ENCODE results near the gene NFYC.

NFYC gene

DNA sequence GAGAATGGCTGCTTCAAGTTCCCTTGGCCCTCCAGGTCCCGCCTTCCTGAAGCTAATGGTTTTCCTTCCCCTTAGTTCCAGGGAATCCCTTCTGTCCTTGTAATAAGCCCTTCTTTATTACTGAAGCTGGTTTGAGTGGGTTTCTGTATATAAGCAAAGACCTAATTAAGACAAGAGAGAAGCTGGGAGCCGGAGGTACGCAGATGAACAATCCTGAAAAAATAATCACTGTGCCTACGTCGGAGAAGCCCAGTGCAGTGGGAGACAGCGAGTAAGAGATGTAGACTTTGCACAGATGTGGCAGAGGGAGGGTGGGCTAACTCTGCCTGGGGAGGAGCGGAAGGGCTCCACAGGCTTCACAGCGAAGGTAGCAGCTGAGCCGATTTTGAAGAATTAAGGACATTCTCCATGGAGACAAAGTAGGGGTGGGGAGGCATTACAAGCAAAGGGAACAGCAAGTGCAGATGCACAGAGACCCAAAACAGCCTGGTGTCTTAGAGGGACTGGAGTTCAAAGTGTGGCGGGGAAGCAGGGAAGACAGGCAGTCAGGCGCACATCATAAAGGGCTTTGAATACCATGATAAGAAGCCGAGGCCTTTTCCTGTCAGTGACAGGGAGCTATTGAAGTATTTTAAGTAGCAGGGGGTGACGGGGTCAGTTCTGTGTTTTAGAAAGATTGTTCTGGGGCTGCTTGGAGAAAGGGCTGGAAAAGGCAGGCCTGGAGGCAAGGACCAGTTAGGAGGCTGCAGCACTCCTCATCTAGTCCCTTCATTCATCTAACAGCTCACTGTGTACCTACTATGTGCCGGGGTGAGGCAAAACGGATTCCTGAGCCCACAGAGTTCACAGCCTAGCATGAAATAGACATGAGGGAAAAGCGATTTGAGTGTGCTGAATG, 32.5 kb upstream of the NFYC start:
- H3K27me3 ChIP-seq (ENCODE audit: low read depth): no peaks in the 10 kb centered on the region
- H3K36me3 ChIP-seq (replicated peaks): no peaks in the 10 kb centered on the region
- DNase-seq (ENCODE audit: low spot score in 2 of 2): no peak
- no peaks in the 10 kb centered on the region for H3K9me3 ChIP-seq
- no peaks in the 10 kb centered on the region for H3K4me1 ChIP-seq
- H3K4me3 ChIP-seq: no peak overlapping the region
- in situ Hi-C loops (cut with MboI; ENCODE audit: low sequenced_read_pairs): no loop called here

DNA sequence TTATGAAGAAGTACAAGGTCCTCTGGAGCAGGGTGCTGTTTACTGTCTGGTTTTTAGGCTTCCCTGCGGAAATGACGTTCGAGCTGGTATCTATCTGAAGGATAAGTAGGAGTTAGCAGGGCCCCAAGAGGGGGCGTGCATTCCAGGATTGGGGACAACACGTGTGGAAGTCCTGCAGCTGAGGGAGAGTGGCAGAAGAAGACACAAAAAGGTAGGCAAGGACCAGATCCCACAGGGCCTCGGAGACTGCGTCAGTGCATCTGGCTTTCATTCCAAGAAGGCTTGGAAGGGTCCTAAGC, 31.9 kb upstream of the NFYC start:
- no peak for DNase-seq (ENCODE audit: low spot score in 2 of 2)
- H3K27me3 ChIP-seq (ENCODE audit: low read depth): no peaks in the 10 kb centered on the region
- in situ Hi-C loops (cut with MboI; ENCODE audit: low sequenced_read_pairs): no loop called here
- H3K36me3 ChIP-seq (replicated peaks): no peaks in the 10 kb centered on the region
- H3K4me3 ChIP-seq: no peak overlapping the region
- no peaks in the 10 kb centered on the region for H3K9me3 ChIP-seq
- H3K4me1 ChIP-seq: no peaks in the 10 kb centered on the region

DNA sequence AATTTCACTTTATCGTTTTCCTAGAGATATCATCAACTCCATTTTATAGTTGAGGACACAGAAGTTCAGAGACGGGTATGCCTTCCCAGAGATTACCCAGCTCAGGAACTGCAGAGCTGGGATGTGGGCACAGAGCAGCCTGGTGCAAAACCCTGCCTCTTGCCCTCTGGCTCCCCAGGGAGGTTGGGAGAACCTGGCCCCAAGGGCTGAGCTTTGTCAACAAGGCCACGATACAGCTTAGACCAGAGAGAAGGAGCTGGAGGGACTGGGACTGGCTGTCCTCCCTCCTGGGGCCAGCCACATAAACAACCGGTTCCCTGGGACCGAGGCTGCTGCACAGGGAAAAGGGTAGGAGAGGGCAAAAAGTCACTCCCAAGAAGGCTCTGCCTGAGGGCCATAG, 29.8 kb upstream of the NFYC start:
- Histone ChIP-seq H3K27me3 (ENCODE audit: low read depth) (no peaks in the 10 kb centered on the region), H3K4me1 (peaks cover 3% of the 10 kb centered on the region; the same call in 1 of the 2 replicates), H3K4me3 (no peak overlapping the region), H3K9me3 (no peaks in the 10 kb centered on the region), H3K36me3 (replicated peaks) (no peaks in the 10 kb centered on the region)
- in situ Hi-C loops (cut with MboI; ENCODE audit: low sequenced_read_pairs): no loop called here
- DNase-seq (ENCODE audit: low spot score in 2 of 2): no peak

DNA sequence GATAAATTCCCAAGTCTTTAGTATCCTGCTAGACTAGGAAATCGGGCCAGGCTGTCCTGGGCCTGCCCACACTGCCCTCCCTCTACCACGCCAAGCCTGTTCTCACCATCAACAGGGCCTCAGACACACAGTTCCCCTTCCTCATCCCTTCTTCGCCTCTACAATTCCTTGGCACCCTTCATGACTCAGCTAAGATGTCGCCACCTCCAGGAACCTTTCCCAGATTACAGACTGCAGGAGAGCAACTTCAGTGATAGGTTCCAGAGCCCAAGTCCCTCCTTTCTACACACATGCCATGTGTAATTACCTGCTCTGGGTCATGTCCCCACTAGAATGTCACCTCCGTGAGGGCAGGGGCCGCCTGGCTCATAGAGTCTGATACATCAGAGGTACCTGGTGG, 29.4 kb upstream of the NFYC start:
- Histone ChIP-seq H3K9me3 (no peaks in the 10 kb centered on the region), H3K27me3 (ENCODE audit: low read depth) (no peaks in the 10 kb centered on the region), H3K4me1 (peaks cover 3% of the 10 kb centered on the region; the same call in 1 of the 2 replicates), H3K4me3 (no peak overlapping the region), H3K36me3 (replicated peaks) (no peaks in the 10 kb centered on the region)
- in situ Hi-C loops (cut with MboI; ENCODE audit: low sequenced_read_pairs): no loop called here
- DNase-seq (ENCODE audit: low spot score in 2 of 2): no peak

DNA sequence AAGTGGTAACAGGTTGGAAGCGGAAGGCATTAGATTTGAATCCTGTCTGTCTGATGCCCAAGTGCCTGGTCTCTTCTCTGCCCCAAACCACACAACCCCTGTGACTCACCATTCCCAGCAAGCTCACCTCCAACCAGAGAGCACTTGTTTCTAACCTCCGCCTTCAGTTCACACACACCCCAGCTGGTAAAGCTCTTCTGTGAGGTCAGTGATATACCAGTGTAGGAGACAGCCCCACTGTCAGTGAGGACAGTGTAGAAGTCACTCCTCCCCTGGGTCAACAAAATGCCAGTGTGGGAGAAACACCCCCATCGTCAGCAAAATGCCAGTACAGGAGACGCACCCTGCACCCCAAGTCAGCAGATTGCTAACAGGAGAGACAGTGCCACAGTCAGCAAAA, 28.6 kb upstream of the NFYC start:
- no peak overlapping the region for H3K4me3 ChIP-seq

DNA sequence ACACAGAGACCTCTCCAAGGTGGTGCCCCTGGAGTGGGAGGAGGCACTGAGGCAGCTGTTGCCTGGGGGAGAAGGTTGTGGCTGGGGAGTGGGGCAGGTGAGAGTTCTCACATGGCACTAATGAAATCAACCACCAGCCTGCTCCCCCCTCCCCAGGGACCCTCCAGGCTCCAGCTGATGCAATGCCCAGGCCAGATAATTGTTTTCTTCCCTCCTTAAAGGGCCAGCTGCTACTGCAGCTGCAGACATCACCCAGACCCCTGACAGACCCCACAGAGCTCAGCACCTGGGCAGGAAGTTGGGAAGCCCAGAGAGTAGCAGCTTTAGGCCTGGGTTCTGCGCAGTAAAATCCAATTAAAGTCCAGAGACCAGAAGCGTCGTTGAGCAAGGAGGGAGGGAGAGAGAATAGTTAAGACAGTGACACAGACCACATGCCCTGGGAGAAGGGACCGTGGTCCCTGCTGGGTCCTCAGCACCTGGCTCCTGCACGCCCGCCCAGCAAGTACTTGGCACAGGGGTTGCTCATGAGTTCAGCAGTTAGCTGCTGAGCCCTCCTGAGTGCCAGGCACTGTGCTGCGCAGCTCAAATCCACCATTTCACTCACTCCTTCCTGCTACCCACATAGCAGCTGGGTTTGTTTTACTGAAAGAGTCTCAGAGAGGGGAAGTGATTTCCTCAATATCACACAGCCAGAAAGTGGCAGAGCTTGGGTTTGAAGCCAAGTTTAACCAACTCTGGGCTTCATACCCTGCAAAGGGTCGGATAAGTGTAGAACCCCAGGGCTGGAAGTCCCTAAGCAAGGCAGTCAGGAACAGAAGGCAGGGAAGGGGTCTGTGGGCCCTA, 28.0 kb upstream of the NFYC start:
- no peak for DNase-seq (ENCODE audit: low spot score in 2 of 2)

More for the DNA sequence above, 28.6 kb upstream of the NFYC start:
- in situ Hi-C loops (cut with MboI; ENCODE audit: low sequenced_read_pairs): no loop called here
- no peak for DNase-seq (ENCODE audit: low spot score in 2 of 2)
- no peaks in the 10 kb centered on the region for H3K9me3 ChIP-seq
- H3K36me3 ChIP-seq (replicated peaks): no peaks in the 10 kb centered on the region
- peaks cover 3% of the 10 kb centered on the region; the same call in 1 of the 2 replicates for H3K4me1 ChIP-seq
- no peaks in the 10 kb centered on the region for H3K27me3 ChIP-seq (ENCODE audit: low read depth)

DNA sequence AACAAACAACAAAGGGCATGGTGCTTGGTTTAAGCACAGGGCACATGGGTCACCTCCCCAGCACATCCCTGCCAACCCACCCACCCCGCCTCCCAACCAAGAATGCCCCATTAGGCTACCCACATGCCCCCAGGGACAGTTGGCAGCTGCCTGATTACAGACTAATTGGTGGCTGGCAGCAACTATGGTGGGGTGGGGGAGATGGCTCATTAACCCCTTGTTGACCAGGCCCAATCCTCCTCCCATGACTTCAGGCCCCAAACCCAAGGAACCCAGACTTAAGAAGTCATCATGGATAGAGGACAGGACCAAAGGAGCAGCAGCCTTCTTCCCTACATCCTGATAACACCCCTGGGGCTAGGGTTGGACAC, 27.4 kb upstream of the NFYC start:
- Histone ChIP-seq H3K36me3 (replicated peaks) (no peaks in the 10 kb centered on the region), H3K4me1 (peaks cover 6% of the 10 kb centered on the region), H3K4me3 (no peak overlapping the region), H3K27me3 (ENCODE audit: low read depth) (no peaks in the 10 kb centered on the region), H3K9me3 (no peaks in the 10 kb centered on the region)
- no peak for DNase-seq (ENCODE audit: low spot score in 2 of 2)
- in situ Hi-C loops (cut with MboI; ENCODE audit: low sequenced_read_pairs): no loop called here

More for the DNA sequence above, 28.0 kb upstream of the NFYC start:
- Histone ChIP-seq H3K4me3 (no peak overlapping the region), H3K27me3 (ENCODE audit: low read depth) (no peaks in the 10 kb centered on the region), H3K36me3 (replicated peaks) (no peaks in the 10 kb centered on the region), H3K9me3 (no peaks in the 10 kb centered on the region), H3K4me1 (peaks cover 4% of the 10 kb centered on the region; the same call in 1 of the 2 replicates)
- in situ Hi-C loops (cut with MboI; ENCODE audit: low sequenced_read_pairs): no loop called here

DNA sequence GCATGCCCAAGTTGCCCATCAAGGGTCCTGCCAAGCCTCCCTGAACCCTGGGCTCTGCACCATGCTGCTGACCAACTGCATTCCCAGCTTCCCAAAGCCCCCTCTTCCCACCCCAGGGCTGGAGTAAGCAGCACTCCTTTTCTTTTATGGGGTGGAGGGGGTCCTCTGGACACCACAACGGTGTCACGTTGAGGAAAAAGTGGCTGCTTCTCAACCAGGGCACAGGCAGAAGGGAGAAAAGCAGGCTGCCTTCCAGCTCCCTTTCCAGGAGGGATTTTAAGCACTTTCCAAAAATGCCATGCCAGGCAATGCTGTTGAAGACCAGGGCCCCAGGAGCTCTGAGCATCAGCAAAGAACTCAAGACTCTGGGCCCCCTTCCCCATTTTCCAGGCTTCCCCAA, 26.7 kb upstream of the NFYC start:
- Histone ChIP-seq H3K27me3 (ENCODE audit: low read depth) (peaks cover 2% of the 10 kb centered on the region; the same call in 1 of the 2 replicates), H3K9me3 (no peaks in the 10 kb centered on the region), H3K36me3 (replicated peaks) (no peaks in the 10 kb centered on the region), H3K4me3 (peak overlapping the region; percentile 39), H3K4me1 (peaks cover 6% of the 10 kb centered on the region)
- DNase-seq (ENCODE audit: low spot score in 2 of 2): no peak
- in situ Hi-C loops (cut with MboI; ENCODE audit: low sequenced_read_pairs): no loop called here

DNA sequence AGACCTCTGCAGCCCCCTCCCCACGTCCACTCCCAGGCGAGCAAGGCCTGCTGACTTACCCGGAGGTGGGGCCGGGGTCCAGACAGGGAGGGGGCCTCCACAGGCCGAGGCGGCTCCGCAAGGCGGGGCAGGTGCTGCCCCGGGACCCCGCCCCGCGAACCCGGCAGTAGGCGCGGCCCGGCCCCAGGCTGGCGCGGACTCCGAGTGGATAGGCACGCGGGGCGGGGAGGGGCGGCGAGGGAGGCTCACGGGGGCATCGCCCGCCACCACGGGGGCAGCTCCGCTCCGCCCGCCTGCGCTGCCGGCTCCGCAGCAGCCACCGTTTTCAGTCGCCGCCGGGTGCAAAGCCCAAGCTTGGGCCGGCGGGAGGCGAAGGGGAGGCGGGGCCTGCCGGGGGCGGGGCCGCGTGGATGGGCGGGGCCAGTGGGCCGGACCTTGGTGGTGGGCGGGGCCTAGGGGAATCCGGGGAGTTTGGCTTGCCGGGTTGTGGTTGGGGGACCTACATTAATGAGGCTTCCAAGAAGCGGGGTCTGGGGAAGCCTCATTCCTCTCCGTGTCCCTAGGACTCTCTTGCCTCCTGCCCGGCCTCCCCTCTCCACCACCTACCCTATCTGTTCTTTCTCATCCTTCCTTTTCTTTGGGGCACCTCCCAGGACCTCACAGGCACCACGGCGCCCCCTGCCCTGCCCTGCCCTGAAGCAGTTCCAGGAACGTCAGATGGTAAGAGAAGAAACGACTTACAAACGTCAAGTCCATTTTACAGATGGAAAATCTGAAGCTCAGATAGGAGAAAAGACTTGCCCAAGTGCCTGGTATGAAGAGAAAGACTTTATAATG, 26.0 kb upstream of the NFYC start, which contains the start of gene RIMS3:
TSS of gene RIMS3 (minus strand) at position 348 of the 837 bp plus-strand sequence. CDS start 23,757 bp downstream, outside the sequence.
- Histone ChIP-seq H3K27me3 (ENCODE audit: low read depth) (peaks cover 2% of the 10 kb centered on the region; the same call in 1 of the 2 replicates), H3K4me3 (peak within 1 kb of the TSS; percentile 39), H3K4me1 (peaks cover 6% of the 10 kb centered on the region), H3K9me3 (no peaks in the 10 kb centered on the region), H3K36me3 (replicated peaks) (no peaks in the 10 kb centered on the region)
- DNase-seq (ENCODE audit: low spot score in 2 of 2): peak; percentile 36 to 87
- in situ Hi-C loops (cut with MboI; ENCODE audit: low sequenced_read_pairs): no loop called here

DNA sequence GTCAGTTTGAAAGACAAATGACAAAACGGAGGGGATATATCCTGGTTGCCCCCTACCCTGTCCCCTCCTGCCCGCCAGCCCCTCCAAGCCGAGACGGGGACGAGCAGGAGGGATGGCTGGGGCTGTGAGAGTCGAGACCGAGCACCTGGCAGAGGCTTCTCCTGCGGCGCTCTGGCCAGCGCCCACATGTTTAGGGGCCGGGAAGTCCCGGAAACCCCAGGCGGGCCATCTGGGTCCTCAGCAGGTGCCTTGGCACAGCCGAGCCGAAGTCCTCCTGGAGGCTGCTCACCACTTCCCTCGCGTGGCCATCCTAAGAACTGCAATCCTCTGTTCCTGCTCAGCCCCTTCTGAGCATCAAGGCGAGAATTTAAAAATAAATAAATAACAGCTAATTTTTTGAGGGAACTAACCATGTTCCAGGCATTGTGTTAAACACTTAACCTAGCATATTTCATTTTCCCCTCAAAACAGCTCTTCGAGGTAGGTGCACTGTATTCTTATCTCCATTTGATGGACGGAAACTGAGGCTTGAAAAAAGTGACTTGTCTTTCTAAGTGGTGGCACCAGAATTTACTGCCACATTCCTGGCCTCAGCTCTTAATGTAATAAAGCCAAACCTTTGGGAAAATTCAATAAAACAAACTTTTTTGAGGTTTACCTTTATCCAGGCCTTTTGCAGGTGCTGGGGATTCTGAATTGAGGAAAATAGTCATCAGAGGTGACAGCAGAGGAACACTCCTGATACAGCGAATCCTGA, 22.6 kb upstream of the NFYC start:
- DNase-seq (ENCODE audit: low spot score in 2 of 2): peak; percentile 47 to 89
- peaks cover 6% of the 10 kb centered on the region for H3K4me1 ChIP-seq
- H3K4me3 ChIP-seq: peak overlapping the region; percentile 21

DNA sequence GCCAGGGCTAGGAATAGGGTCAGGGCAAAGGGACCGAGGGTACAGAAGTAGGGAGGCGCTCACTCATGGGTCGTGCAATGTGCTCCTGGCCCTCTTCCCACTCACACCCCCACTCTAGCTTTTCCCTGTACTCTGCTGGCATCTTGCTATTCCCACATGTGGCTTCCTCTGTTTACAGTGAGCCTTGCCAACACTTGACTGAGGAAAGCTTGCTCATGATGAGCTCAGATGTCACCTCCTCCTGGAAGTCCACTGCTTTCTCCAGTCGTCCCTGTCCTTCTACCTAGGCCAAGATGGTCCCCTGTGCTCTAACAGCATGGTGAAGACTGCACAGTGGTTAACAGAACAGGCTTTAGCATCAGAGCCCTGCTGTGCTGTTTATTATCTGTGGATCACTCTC, 18.1 kb upstream of the NFYC start:
- DNase-seq (ENCODE audit: low spot score in 2 of 2): no peak
- no peaks in the 10 kb centered on the region for H3K9me3 ChIP-seq

More for the DNA sequence above, 22.6 kb upstream of the NFYC start:
- H3K9me3 ChIP-seq: no peaks in the 10 kb centered on the region
- in situ Hi-C loops (cut with MboI; ENCODE audit: low sequenced_read_pairs): no loop called here
- H3K36me3 ChIP-seq (replicated peaks): no peaks in the 10 kb centered on the region
- H3K27me3 ChIP-seq (ENCODE audit: low read depth): peaks cover 2% of the 10 kb centered on the region; the same call in 1 of the 2 replicates

DNA sequence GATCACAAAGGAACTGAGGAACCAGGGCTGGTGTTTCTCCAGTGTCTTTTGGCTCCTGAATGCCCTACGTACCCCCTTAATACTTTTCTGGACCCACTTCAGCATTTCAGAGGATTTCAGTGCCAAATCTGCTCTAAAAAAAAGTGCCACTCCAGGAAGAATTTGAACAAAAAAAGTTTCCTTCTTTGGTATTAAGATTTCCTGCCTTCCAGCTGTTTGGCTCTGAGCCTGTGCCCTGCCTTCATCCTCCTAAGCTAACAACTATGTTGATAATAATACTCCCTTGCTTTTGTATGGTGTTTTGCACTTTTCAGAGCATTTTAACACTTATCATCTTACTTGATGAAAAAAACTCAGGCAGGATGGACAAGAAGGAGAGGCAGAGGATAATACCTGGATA, 15.0 kb upstream of the NFYC start:
- Histone ChIP-seq H3K36me3 (replicated peaks) (no peaks in the 10 kb centered on the region), H3K4me3 (no peak overlapping the region), H3K4me1 (no peaks in the 10 kb centered on the region), H3K9me3 (no peaks in the 10 kb centered on the region), H3K27me3 (ENCODE audit: low read depth) (no peaks in the 10 kb centered on the region)
- no peak for DNase-seq (ENCODE audit: low spot score in 2 of 2)
- in situ Hi-C loops (cut with MboI; ENCODE audit: low sequenced_read_pairs): no loop called here

More for the DNA sequence above, 18.1 kb upstream of the NFYC start:
- H3K27me3 ChIP-seq (ENCODE audit: low read depth): peaks cover 2% of the 10 kb centered on the region; the same call in 1 of the 2 replicates
- H3K36me3 ChIP-seq (replicated peaks): no peaks in the 10 kb centered on the region
- no peak overlapping the region for H3K4me3 ChIP-seq
- peaks cover 3% of the 10 kb centered on the region for H3K4me1 ChIP-seq
- in situ Hi-C loops (cut with MboI; ENCODE audit: low sequenced_read_pairs): no loop called here
